Measurements from ENCODE around the gene PTGIR.
A peak's percentile ranks its signal among the peaks of the same experiment; 100 is the strongest.

The PTGIR gene

GRCh38 chr19:46599716-46600373, 25.0 kb downstream of the PTGIR start:
- DNase-seq = peak; percentile 30

- no peak for DNase-seq
These were observed 26.4 kb downstream of the PTGIR start for GRCh38 chr19:46598372-46598917.

- DNase-seq = peak; percentile 7
These were observed 28.9 kb downstream of the PTGIR start for GRCh38 chr19:46596008-46596407.

- DNase-seq = no peak
These were observed 33.0 kb downstream of the PTGIR start for GRCh38 chr19:46591870-46592269.

- DNase-seq = no peak
These were observed 33.6 kb downstream of the PTGIR start for GRCh38 chr19:46591254-46591653.

- peak; percentile 9 for DNase-seq
These were observed 37.0 kb downstream of the PTGIR start for GRCh38 chr19:46587861-46588260.

- DNase-seq = no peak
These were observed 38.6 kb downstream of the PTGIR start for GRCh38 chr19:46586294-46586693.

- no peak for DNase-seq
These were observed 39.4 kb downstream of the PTGIR start for GRCh38 chr19:46585539-46585938.

- DNase-seq = no peak
These were observed 44.6 kb downstream of the PTGIR start for GRCh38 chr19:46580247-46580646.

- peak; percentile 80 for DNase-seq
These were observed 45.5 kb downstream of the PTGIR start for GRCh38 chr19:46579361-46579879.

GRCh38 chr19:46578450-46578849, 46.4 kb downstream of the PTGIR start:
- no peak for DNase-seq

GRCh38 chr19:46574533-46574932, 50.4 kb downstream of the PTGIR start:
- peak; percentile 66 for DNase-seq

GRCh38 chr19:46573679-46574498, 51.0 kb downstream of the PTGIR start:
- DNase-seq = no peak

GRCh38 chr19:46571495-46571894, 53.4 kb downstream of the PTGIR start:
- no peak for DNase-seq

Measured in activated CD8-positive, alpha-beta memory T cell treated with anti-CD3 and anti-CD28 coated beads for 24 hours (primary cell).